GM23248 (cell line): ENCODE measurements around the gene MAN1C1. TPM values are rescaled to one million over a fixed set of nuclear protein-coding genes. Genes with fewer than 3 reads are reported as not detected.

Experiments used
- DNase-seq: peaks from one replicate; pipeline ENCODE4 v3.0.0-alpha.2; 2015
- H2AFZ ChIP-seq: fragments of 200-600 bp; sonication (generic); 2 replicates; pipeline ENCODE4 v1.6.1; 2016; ENCODE audit warnings: antibody characterized with exemption
- H3F3A ChIP-seq: fragments of 200-600 bp; sonication (generic); 2 replicates; pipeline ENCODE4 v1.6.1; 2016; ENCODE audit warnings: mild to moderate bottlenecking, antibody characterized with exemption, mixed run types; ENCODE audit not compliant: insufficient read depth
- H3K27ac ChIP-seq: fragments of 200-600 bp; sonication (generic); 2 replicates; pipeline ENCODE4 v1.5.1; 2016; ENCODE audit warnings: mild to moderate bottlenecking
- H3K27me3 ChIP-seq: fragments of 200-600 bp; sonication (generic); replicated peaks from 2 replicates; pipeline ENCODE4 v1.6.1; 2016; ENCODE audit warnings: mild to moderate bottlenecking; ENCODE audit not compliant: insufficient read depth
- H3K36me3 ChIP-seq: fragments of 200-600 bp; sonication (generic); 2 replicates; pipeline ENCODE4 v1.6.1; 2016; ENCODE audit warnings: low read depth, mild to moderate bottlenecking
- H3K4me1 ChIP-seq: fragments of 200-600 bp; sonication (generic); 2 replicates; pipeline ENCODE4 v1.6.1; 2016; ENCODE audit warnings: mild to moderate bottlenecking; ENCODE audit not compliant: insufficient read depth
- H3K4me2 ChIP-seq: fragments of 200-600 bp; sonication (generic); one replicate; pipeline ENCODE4 v1.6.1; 2016; ENCODE audit warnings: mild to moderate bottlenecking; ENCODE audit not compliant: unreplicated experiment
- H3K4me3 ChIP-seq: fragments of 200-600 bp; sonication (generic); 2 replicates; pipeline ENCODE4 v1.5.1; 2016; ENCODE audit warnings: mild to moderate bottlenecking
- H3K79me2 ChIP-seq: fragments of 200-600 bp; sonication (generic); 2 replicates; pipeline ENCODE4 v1.6.1; 2016; ENCODE audit warnings: mild to moderate bottlenecking; ENCODE audit not compliant: insufficient read depth
- H3K9ac ChIP-seq: fragments of 200-600 bp; sonication (generic); 2 replicates; pipeline ENCODE4 v1.6.1; 2016; ENCODE audit warnings: mild to moderate bottlenecking
- H3K9me2 ChIP-seq: fragments of 200-600 bp; sonication (generic); 2 replicates; pipeline ENCODE4 v1.6.1; 2016; ENCODE audit warnings: mixed run types, mild to moderate bottlenecking, moderate library complexity; ENCODE audit not compliant: insufficient read depth
- H3K9me3 ChIP-seq: fragments of 200-600 bp; sonication (generic); one replicate; pipeline ENCODE4 v1.6.1; 2017; ENCODE audit warnings: low read depth
- H4K20me1 ChIP-seq: fragments of 200-600 bp; sonication (generic); 2 replicates; pipeline ENCODE4 v1.6.0; 2016; ENCODE audit not compliant: insufficient read depth
- EZH2 ChIP-seq: fragments of 200-600 bp; sonication (generic); IDR thresholded peaks from 2 replicates; pipeline ENCODE4 v1.6.1; 2018; ENCODE audit warnings: antibody characterized with exemption, mild to moderate bottlenecking; ENCODE audit not compliant: insufficient read depth, poor library complexity, severe bottlenecking
- EZH2phosphoT487 ChIP-seq: fragments of 200-600 bp; sonication (generic); IDR thresholded peaks from 2 replicates; pipeline ENCODE4 v1.6.1; 2018; ENCODE audit warnings: antibody characterized with exemption, moderate library complexity, mild to moderate bottlenecking, low read depth; ENCODE audit not compliant: insufficient read depth
- WGBS, 2 experiments: methylation state at CpG; one replicate each; pipeline ENCODE4 v1.1.6; 2015 to 2017; ENCODE audit warnings: low lambda C conversion rate in 2 of 2, low coverage in 1 of 2; ENCODE audit errors: missing lambda C conversion rate in 2 of 2; 5-methylcytosine and 5-hydroxymethylcytosine counted together
- in situ Hi-C: fragments of 300-500 bp; cut with MboI; formaldehyde crosslinking; loops from 2 replicates; pipeline ENCODE4 v1.15.0; 2020
- polyA plus RNA-seq: library from polyadenylated mRNA; unstranded; fragments of >200 nt; fragmentation: Nextera tagmentation; extraction: Ambion mirVana; gene quantifications from 2 replicates; pipeline ENCODE4 v1.2.1, GENCODE V29; 2016
- total RNA-seq: library from RNA; depleted of rRNA; stranded (reverse); fragments of >200 nt; shearing (Covaris generic); gene quantifications from 2 replicates; pipeline ENCODE4 v1.2.3, GENCODE V29; 2014

Gene MAN1C1
- total and polyA plus RNA-seq, 2 experiments from 2014 or later, result 0.29 to 1.1 TPM

GRCh38 chr1:25748531-25749205 is 132.1 kb downstream of the MAN1C1 start:
- H3K27me3 ChIP-seq, result no peaks in the 10 kb centered on the region; the same call in 1 of the 2 replicates
- in situ Hi-C loops, result no loop called here

GRCh38 chr1:25750923-25751605 is 134.5 kb downstream of the MAN1C1 start:
- no peaks in the 10 kb centered on the region for H4K20me1 ChIP-seq
- no peak for TF ChIP-seq EZH2phosphoT487
- TF ChIP-seq EZH2, result no peak
- H3K9me2 ChIP-seq, result no peaks in the 10 kb centered on the region
- no peaks in the 10 kb centered on the region for H3K4me1 ChIP-seq
- H3K9ac ChIP-seq, result no peak overlapping the region
- DNase-seq, result no peak
- H3K27me3 ChIP-seq, result no peaks in the 10 kb centered on the region; the same call in 1 of the 2 replicates
- no peaks in the 10 kb centered on the region for H3K36me3 ChIP-seq
- H3K79me2 ChIP-seq, result no peaks in the 10 kb centered on the region
- no peaks in the 10 kb centered on the region for H3F3A ChIP-seq
- in situ Hi-C loops, result no loop called here
- no peak overlapping the region for H2AFZ ChIP-seq
- H3K9me3 ChIP-seq, result no peaks in the 10 kb centered on the region
- 62 to 83% methylated on average over 5 to 6 of the region's 6 CpGs for WGBS, 2 experiments
- H3K4me2 ChIP-seq, result no peak overlapping the region
- H3K27ac ChIP-seq, result no peak overlapping the region
- no peak overlapping the region for H3K4me3 ChIP-seq

More at GRCh38 chr1:25748531-25749205, 132.1 kb downstream of the MAN1C1 start:
- WGBS, 2 experiments, result 82 to 83% methylated on average over 8 of the region's 8 CpGs
- H4K20me1 ChIP-seq, result no peaks in the 10 kb centered on the region
- no peak overlapping the region for H3K4me3 ChIP-seq
- no peak overlapping the region for H3K4me2 ChIP-seq
- H3K27ac ChIP-seq, result no peak overlapping the region
- no peak overlapping the region for H2AFZ ChIP-seq
- no peaks in the 10 kb centered on the region for H3K79me2 ChIP-seq
- TF ChIP-seq EZH2 (no peak), EZH2phosphoT487 (no peak)
- no peaks in the 10 kb centered on the region for H3K9me2 ChIP-seq
- no peaks in the 10 kb centered on the region for H3F3A ChIP-seq
- no peak for DNase-seq
- peaks cover 4% of the 10 kb centered on the region for H3K4me1 ChIP-seq
- no peaks in the 10 kb centered on the region for H3K36me3 ChIP-seq
- no peak overlapping the region for H3K9ac ChIP-seq
- H3K9me3 ChIP-seq, result no peaks in the 10 kb centered on the region

- no peak overlapping the region for H2AFZ ChIP-seq
Measured at GRCh38 chr1:25754470-25755181, 138.0 kb downstream of the MAN1C1 start.

GRCh38 chr1:25755475-25756125 is 139.0 kb downstream of the MAN1C1 start:
- Histone ChIP-seq H2AFZ (no peak overlapping the region), H3K9me2 (no peaks in the 10 kb centered on the region), H3K9ac (no peak overlapping the region), H3K27me3 (no peaks in the 10 kb centered on the region; the same call in 1 of the 2 replicates), H3K4me3 (no peak overlapping the region), H3K36me3 (no peaks in the 10 kb centered on the region), H3F3A (no peaks in the 10 kb centered on the region), H3K4me1 (no peaks in the 10 kb centered on the region), H3K9me3 (no peaks in the 10 kb centered on the region), H4K20me1 (no peaks in the 10 kb centered on the region), H3K27ac (no peak overlapping the region), H3K4me2 (no peak overlapping the region), H3K79me2 (no peaks in the 10 kb centered on the region)
- in situ Hi-C loops, result no loop called here
- TF ChIP-seq EZH2phosphoT487, result no peak
- TF ChIP-seq EZH2, result no peak
- no peak for DNase-seq
- WGBS, 2 experiments, result 76 to 78% methylated on average over 7 of the region's 7 CpGs

More at GRCh38 chr1:25754470-25755181, 138.0 kb downstream of the MAN1C1 start:
- Histone ChIP-seq H3K36me3 (no peaks in the 10 kb centered on the region), H3K4me2 (no peak overlapping the region), H3K4me1 (no peaks in the 10 kb centered on the region), H3K9me2 (no peaks in the 10 kb centered on the region), H3K9ac (no peak overlapping the region), H3F3A (no peaks in the 10 kb centered on the region), H3K79me2 (no peaks in the 10 kb centered on the region), H3K4me3 (no peak overlapping the region), H3K27me3 (no peaks in the 10 kb centered on the region; the same call in 1 of the 2 replicates), H4K20me1 (no peaks in the 10 kb centered on the region), H3K9me3 (no peaks in the 10 kb centered on the region), H3K27ac (no peak overlapping the region)
- 63 to 64% methylated on average over 17 of the region's 17 CpGs for WGBS, 2 experiments
- no peak for DNase-seq
- TF ChIP-seq EZH2 (no peak), EZH2phosphoT487 (no peak)
- in situ Hi-C loops, result no loop called here
